AG09309 (cell line): ENCODE data around the gene OLFML2B.
A peak's percentile ranks its signal among the peaks of the same experiment; 100 is the strongest.

Experiments
- DNase-seq: peaks from one replicate; pipeline ENCODE4 v3.0.0-alpha.2; 2010; ENCODE audit warnings: low read depth
- H3K4me3 ChIP-seq: 2 replicates; pipeline ENCODE4 v1.5.1; 2011; ENCODE audit warnings: mild to moderate bottlenecking, low read depth, low read length, moderate library complexity; ENCODE audit not compliant: control insufficient read depth
- CTCF ChIP-seq: IDR thresholded peaks from 2 replicates; pipeline ENCODE4 v1.5.1; 2011; ENCODE audit warnings: mild to moderate bottlenecking, low read depth, low read length, inconsistent platforms; ENCODE audit not compliant: insufficient read depth, control insufficient read depth; ENCODE audit errors: missing control alignments

OLFML2B gene

GRCh38 chr1:161949548-161949947 is 74.1 kb downstream of the OLFML2B start:
- no peak for DNase-seq
- no peak for TF ChIP-seq CTCF
- H3K4me3 ChIP-seq: no peak overlapping the region

- TF ChIP-seq CTCF: no peak
- no peak overlapping the region for H3K4me3 ChIP-seq
- DNase-seq: no peak
Measured at GRCh38 chr1:161948435-161948834, 75.2 kb downstream of the OLFML2B start.

- peak; percentile 68 for DNase-seq
- no peak overlapping the region for H3K4me3 ChIP-seq
- TF ChIP-seq CTCF: no peak
Measured at GRCh38 chr1:161946071-161946987, 77.3 kb downstream of the OLFML2B start.

GRCh38 chr1:161945306-161946060 is 78.2 kb downstream of the OLFML2B start:
- H3K4me3 ChIP-seq: no peak overlapping the region
- no peak for TF ChIP-seq CTCF
- no peak for DNase-seq

- no peak overlapping the region for H3K4me3 ChIP-seq
- no peak for DNase-seq
- TF ChIP-seq CTCF: no peak
Measured at GRCh38 chr1:161944381-161944780, 79.3 kb downstream of the OLFML2B start.

GRCh38 chr1:161943737-161944136 is 79.9 kb downstream of the OLFML2B start:
- no peak overlapping the region for H3K4me3 ChIP-seq
- TF ChIP-seq CTCF: no peak
- DNase-seq: no peak
